Activated CD4-positive, alpha-beta T cell treated with anti-CD3 and anti-CD28 coated beads, Interleukin-2, Interleukin-6, amounts not matched to agents 100 ng/mL and 50 ng/mL, durations not matched to agents 16 hours and 8 hours (primary cell): ENCODE measurements around the gene UGT3A1.
"Not testable (repeated sequence)": the region's sequence is repeated elsewhere in the genome, so short reads cannot be mapped to it uniquely, and the experiment has no call there.

Experiments used
- DNase-seq: peaks from one replicate; pipeline ENCODE4 v3.0.0-alpha.2; 2020

The UGT3A1 gene, protein sequence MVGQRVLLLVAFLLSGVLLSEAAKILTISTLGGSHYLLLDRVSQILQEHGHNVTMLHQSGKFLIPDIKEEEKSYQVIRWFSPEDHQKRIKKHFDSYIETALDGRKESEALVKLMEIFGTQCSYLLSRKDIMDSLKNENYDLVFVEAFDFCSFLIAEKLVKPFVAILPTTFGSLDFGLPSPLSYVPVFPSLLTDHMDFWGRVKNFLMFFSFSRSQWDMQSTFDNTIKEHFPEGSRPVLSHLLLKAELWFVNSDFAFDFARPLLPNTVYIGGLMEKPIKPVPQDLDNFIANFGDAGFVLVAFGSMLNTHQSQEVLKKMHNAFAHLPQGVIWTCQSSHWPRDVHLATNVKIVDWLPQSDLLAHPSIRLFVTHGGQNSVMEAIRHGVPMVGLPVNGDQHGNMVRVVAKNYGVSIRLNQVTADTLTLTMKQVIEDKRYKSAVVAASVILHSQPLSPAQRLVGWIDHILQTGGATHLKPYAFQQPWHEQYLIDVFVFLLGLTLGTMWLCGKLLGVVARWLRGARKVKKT

DNA sequence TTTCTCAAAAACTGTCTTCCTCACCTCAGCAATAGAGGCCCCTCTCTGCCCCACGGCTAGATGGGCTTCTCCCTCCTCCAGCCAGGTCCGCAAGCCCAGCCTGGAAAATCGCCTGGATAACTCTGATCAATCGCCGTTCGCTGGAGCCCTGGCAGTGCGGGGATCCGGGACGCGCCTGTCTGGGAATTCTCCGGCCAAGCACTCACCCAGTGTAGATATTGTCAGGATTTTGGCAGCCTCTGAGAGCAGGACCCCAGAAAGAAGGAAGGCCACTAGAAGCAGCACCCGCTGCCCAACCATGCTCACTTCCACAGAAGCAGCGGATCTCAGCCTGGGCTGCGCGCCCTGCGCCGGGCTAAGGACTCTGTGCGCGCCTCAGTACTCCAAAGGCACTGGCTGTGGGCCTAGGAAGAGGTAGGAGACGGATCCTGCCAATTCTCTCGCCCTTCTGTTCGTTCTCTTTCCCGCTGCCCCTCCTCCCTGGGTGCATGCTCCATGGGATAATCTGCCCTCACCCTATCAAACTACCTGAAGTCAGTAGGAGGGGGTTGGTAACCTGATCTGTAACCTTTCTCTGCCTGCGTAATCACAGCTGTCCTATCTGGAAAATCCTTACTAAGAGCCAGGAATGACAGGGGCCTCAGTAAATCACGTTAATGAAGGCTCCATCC lies at the start of gene UGT3A1:
Gene UGT3A1 (minus strand): TSS at position 450 of the 671 bp plus-strand sequence. CDS start 150 bp downstream, at position 300.
- DNase-seq: no peak

DNA sequence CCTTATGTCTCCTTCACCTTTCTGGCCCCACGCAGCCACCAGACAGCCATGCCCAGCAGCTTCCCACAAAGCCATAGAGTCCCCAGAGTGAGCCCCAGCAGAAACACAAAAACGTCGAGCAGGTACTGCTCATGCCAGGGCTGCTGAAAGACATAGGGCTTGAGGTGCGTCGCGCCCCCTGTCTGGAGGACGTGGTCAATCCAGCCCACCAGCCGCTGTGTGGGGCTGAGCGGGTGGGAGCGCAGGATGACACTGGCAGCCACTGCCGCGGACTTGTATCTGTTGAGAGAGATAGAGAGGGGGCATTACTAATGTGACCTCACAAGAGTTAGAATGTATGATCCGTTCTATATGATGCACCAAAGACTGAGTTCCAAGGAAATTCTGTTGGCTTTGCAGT lies 44.5 kb upstream of the UGT3A1 start:
- no peak for DNase-seq

DNA sequence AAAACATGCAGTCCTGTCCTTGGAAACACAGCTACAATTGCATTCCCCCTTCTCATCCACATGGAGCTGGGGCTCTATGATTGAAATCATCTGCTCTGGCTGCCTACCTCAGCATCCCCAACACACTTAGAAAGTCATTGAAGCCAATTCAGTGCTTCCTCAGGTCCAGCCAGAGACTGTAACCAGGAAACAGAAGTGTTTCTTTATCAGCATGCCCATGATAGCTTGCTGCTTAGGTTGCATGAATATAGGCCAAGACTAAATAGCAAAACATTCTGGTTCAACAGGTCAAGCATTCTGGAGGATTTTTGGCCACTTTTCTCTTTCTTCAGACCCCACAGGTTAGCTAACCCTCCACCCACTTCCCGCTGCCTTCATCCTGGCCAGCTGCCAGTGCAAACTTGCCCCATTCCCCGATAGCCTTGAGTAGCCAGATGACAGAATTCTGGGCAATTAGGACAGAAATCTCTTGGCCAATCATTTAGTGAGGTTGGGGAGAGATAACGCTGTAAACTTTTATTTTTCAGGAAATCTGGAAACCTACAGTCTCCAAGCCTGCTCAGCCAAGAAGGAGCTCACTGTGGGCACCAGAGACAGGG lies 43.4 kb upstream of the UGT3A1 start:
- DNase-seq: not testable (repeated sequence)

DNA sequence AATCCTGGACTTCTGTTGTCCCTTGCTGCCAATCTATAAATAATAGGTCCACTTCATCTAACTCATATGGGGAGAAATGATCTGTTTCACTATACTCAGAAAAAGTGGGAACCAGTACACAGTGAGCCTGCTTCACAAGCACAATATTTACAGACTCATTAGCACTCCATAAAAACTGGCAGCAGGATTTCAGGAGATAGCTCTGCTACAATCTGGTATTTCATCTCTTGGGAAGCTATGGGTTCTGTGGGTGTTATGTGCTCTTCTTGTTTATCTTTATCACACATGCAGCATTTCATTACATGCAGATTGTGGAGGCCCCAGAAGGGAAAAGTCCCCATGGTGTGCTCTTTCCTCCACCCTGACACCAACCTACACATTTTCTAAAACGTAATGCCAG lies 42.3 kb upstream of the UGT3A1 start:
- no peak for DNase-seq

DNA sequence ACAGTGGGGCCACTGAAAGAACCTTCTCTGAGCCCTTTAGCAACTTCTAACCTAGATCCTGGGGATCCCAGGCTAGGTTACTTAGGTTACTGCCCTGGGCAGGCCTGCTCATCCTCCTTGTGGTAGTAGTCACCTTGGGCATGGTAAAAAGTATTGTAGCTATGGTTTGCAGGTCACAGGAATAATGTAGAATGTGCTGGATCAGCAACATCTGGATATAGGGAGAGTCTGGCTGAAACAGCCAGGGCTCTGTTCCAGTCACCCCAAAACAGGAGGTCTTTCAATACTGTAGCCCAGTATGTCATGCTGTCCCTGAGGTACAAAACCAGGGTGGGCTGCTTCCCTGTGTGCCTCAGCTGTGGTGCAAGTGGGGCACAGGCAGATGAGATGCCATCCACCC lies 41.9 kb upstream of the UGT3A1 start:
- DNase-seq: no peak

DNA sequence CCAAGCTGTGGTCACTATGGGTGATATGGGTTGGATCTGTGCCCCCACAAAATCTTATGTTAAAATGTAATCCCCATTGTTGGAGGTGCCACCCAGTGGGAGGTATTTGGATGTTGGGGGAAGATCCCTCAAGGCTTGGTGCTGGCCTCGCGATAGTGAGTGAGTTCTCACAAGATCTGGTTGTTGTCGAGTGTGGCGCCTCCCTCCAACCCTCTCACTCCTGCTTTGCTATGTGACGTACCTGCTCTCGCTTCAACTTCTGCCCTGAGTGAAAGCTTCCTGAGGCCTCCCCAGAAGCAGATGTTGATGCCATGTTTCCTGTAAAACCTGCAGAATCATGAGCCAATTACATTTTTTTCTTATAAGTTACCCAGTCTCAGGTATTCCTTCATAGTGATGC lies 40.0 kb upstream of the UGT3A1 start:
- DNase-seq: no peak

DNA sequence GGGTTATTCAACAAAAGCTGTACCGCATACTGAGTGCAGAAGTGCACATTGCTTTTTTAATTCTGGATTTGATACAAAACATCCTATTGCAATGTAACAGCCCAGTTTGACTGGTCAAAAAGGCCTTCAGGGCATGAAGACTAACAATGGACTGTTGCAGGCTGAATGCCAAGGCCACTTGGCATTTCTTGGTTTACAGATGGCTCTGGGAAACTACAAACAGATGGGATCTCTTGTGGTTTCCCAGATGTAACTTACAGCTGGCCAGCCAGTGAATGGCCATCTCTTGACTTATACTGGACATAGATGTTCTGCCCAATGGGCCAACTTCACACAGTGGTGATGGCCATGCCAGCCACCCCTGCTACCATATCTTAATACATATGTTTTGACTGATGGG lies 38.7 kb upstream of the UGT3A1 start:
- DNase-seq: no peak

DNA sequence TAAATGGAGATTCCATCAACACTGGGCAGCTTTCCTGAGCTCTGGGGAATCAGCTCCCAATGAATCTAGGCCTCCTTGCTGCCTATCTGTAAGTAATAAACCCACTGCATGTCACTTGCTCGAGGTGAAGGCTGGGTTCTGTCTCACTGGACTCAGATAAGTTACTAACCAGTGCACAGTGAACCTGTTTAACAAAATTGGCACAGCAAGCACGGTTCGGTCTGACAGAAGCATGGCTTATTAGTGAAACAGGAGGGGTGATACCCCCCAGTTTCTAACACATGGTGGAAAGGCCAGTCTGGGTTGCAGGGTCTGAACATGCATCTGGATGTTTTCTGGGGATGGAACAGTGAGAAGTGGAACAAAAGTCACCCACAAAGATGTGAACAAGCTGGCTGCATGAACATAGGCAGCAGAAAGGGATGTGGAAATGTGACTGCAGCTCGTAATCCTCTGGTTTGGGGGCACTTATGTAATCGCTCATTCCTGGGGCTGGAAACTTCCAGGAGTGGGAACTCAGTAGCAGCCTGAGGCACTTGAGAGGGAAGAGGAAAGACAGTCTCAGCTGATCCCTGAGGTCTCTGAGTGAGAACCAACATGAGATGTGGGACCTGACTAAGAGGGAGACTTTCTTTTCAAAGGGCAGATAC lies 37.8 kb upstream of the UGT3A1 start:
- DNase-seq: no peak

DNA sequence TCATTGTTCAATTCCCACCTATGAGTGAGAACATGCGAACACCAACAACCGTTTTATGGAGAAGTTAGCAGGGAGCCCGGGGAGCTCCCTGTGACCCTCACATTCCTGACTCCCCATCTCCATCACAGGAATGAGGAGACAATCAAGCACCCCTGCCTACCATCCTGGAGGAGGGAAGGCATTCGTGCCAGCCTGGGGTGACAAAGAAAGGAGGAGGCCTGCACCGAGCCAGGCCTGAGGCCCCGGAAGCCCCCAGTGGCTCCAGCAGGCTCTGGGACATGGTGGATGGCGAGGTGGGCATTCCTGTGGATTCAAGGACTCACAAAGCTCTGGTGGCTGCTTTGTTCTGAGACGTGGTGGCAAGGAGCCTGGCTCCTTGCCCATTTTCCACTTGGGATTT lies 36.5 kb upstream of the UGT3A1 start:
- no peak for DNase-seq

DNA sequence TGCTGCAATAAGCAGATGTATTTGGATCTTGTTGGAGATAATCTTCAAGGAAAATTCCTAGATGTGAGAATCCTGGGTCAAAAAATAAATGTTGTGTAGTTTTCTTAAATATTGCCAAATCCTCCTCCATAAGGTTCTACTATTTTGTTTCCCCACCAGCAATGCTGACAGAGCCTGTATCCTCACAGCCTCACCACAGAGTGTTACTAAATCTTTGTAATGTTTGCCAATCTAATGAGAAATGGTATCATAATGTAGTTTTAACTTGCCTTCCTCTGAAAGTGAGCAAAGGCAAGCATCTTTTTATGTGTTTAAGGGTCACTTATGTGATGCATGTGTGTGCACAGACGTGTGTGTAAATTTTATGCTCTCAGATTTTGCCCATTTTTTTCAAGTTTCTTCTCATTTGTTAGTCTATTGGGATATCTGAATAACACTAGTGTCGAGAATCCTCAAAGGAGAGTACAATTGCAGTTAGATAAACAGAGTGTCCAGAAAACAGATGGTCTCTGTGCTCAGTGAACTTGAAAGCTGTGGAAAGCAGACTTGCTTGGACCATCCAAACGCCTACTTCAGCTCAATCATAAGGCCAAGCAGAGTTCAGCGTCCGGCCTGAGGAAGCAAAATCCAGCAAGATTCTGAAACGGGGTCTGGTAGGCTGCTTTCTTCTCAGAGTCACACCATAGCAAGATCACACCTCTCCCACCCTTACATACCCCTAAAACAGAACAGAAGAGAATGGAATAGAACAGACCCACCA lies 35.7 kb upstream of the UGT3A1 start:
- DNase-seq: no peak

DNA sequence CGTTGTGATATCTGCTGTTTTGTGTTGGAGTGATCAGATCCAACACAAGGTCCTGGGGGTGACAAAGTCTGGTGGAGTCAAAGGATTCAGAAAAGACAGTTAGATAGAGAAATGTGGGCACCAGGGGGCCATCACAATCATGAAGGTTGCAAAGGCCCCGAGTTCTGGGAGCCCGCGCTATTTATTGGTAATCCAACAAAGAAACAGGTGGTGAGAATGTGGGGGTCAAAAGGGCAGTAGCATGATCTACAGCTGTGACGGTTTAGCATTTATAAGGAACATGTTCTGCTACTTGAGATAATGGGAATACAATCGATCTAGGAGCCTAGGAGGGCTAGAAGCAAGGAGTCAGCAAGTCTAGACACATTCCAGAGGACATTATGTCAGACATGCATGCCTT lies 31.1 kb upstream of the UGT3A1 start:
- DNase-seq: not testable (repeated sequence)

DNA sequence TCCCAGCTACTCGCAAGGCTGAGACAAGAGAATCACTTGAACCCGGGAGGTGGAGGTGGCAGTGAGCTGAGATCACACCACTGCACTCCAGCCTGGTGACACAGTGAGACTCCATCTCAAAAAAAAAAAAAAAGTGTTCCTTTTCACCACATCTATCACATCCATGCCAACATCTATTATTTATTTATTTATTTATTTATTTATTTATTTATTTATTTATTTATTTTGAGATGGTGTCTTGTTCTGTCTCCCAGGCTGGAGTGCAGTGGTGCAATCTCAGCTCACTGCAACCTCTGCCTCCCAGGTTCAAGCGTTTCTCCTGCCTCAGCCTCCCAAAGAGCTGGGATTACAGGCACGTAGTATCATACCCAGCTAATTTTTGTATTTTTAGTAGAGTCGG lies 28.4 kb upstream of the UGT3A1 start:
- not testable (repeated sequence) for DNase-seq

DNA sequence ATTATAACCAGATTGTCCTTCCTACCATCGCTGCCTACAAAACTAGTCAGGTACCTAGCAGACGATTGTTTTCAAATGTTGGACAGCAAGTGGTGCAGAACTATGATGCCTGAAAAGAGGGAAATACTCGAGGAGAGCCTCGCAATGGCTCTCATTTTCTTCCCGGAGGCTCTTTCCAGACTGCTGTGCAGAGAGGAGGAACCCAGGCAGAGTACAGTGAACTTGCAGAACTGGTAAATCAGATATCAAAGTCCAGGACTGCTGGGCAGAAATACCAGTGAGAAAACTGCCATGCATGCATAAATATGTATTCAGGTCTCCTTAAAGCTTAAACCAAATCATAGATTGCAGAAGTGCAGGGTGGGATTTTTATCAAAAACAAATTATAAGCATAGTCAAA lies 26.4 kb upstream of the UGT3A1 start:
- DNase-seq: no peak

DNA sequence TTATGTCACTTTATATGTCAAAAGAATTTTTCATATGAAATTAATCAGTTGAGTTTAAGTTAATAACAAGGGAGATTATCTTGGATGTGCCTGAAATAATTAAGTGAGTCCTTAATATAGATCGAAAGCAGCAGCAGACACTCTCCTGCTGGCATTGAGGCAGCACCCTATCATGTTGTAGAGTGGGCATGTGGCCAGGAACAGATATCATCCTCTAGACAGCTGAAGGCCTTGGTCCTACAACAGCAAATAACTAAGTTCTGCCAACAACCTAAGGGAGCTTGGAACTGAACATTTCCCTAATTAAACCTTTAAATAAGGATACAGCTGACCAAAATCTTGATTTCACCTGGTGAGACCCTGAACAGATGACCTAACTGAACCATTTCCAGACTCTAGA lies 25.8 kb upstream of the UGT3A1 start:
- DNase-seq: no peak

DNA sequence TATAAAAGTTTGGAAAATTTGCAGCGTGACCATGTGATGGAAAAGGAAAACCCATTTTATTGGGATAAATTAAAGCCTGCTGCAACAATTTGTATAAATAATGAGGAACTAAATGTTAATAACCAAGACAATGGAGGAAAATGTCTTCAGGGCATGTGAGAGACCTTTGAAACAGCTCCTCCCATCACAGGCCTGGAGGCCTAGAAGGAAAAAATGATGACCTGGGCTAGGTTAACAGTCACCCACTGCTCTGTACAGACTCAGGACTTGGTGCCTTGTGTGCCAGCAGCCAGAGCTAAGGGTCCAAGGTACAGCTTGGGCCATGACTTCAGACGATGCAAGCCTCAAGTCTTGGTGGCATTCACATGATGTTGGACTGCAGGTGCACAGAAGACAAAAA lies 22.0 kb upstream of the UGT3A1 start:
- DNase-seq: no peak

DNA sequence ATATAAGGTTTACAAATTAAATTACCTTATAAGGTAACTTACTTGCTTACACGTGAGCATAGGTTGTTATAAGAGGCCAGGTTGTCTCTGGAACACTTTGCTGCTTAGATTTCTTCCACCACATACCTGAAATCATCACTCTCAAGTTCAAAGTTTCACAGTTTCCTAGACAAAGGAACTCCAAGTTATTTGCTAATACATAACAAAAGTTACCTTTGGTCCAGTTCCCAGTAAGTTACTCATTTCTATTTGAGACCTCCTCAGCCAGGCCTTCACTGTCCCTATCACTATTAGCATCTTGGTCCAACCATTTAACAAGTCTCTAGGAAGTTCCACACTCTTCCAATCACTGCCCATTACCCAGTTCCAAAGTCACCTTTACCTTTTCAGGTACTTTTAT lies 18.5 kb upstream of the UGT3A1 start:
- no peak for DNase-seq

DNA sequence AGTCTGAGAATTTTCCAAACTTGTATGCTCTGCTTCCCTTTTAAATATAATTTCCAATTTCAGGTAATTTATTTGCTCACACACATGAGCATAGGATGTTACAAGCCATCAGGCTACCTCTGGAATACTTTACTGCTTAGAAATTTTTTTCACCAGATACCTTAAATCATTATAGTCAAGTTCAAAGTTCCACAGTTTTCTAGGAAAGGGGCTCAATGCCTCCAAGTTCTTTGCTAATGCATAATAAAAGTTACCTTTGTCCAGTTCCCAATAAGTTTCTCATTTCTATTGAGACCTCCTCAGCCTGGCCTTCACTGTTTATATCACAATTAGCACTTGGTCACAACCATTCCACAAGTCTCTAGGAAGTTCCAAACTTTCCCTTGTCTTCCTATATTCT lies 16.2 kb upstream of the UGT3A1 start:
- no peak for DNase-seq

DNA sequence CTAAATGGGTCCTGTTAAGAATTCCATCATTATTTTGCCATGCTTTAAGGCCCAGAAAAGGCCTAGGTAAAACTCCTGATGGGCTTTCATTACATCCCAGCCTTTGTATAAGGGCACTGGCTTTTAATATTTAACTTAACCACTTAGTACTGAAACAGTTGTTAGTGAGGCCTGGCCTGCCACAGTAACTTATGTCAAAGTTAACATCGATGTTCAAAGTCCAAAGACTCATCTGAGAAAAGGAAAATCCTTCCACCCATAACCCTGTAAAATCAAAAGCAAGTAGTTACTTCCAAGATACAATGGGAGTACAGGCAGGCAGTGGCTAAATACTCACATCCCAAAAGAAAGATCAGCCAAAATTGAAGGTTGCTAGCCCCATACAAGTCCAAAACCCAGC lies 15.0 kb upstream of the UGT3A1 start:
- no peak for DNase-seq

DNA sequence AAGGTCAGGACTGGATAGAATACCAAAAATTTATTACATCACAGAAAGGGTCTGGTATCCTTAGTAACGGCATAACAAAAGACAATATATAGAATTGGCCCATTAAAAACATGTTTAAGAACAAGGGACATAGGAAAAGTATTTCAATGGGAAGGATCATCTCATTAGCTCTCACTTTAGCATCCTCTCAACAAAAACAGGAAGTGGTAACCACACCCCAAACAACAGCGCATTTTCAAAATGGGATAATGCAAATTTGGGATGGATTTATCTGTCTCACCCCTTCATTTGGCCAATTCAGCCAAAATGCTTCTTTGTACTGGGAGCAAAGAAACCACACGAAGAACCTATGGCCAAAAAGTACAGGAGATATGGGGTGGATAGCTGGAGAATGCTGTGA lies 9.8 kb upstream of the UGT3A1 start:
- DNase-seq: no peak

DNA sequence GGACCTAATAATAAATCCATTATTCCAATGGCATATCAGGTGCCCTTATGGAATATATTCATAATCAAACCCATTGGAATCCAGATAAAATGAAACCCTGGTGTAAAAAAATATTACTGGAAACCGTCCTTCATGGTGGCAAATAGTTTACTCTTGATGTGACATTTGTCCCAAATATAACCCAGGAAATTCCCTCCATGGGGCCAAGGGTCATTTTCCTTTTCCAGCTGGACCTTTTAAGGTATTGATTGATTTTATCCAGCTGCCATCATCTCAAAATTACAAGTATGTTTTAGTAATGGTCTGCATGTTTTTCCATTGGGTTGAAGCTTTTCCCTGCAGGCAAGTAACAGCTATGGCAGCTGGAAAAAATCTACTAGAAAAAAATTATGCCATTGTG lies 8.4 kb upstream of the UGT3A1 start:
- DNase-seq: no peak

DNA sequence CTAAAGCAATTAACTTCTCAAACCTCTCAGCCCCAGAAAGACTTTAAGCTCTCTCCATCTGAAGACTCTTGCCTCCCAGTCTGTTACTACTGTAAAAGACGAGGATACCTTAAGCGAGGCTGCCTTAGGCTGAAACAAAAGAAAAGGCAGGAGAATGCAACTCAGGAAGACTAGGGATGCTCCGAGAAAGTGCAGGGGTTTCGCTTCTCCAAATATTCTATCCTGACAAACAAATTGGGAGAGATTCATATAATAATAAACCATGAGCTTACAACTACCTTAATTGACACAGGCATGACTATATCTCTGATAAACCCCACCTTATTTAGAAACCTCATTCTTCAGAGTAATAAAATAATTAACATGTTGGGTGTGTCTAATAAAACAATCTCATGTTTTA lies 4.9 kb upstream of the UGT3A1 start:
- no peak for DNase-seq

DNA sequence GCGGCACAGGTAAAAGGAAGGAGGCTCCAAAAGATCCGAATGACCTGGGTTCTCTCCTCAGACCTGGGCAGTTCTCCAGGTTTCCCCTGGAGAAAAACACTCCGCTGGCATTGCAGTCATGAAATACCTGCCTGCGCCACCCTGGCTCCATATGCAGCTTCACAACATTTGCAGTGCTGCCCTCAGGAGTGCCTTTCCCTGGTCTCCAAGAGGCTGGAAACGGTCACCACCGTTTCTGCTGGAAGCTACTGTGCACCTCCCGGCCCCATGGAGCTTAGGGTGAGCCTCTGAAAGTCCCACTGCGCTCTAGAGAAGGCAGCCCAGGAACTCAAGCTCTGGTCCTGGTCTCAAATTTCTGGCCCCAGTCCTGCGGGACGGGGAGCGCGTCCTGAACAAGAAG lies 670 bp downstream of the UGT3A1 start:
- no peak for DNase-seq

DNA sequence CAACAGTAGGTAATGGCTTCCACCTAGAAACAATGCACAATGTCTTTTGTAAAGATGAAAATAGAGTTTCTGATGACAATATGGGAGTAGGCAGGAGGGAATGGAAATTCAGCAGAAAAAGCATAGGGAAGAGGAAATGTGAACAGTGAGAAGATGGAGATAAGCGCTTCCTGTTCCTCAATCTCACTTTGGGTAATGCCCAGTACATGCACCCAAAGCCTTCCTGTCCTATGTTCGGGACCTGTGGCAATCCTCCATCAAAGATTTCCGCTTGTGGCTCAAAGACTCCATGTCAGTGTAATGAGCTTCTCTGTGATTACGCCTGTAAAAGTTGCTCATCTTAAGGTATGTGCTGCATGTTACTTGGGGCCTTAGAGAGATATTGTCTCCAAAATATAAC lies 2.7 kb downstream of the UGT3A1 start:
- no peak for DNase-seq
